Naive B cell (primary cell): Measurements from ENCODE around the gene SLC38A6. TPM values are rescaled to one million over a fixed set of nuclear protein-coding genes. Genes with fewer than 3 reads are reported as not detected.

Source experiments
- polyA plus RNA-seq, 6 donors: library from polyadenylated mRNA; unstranded; fragments of 300-500 nt; fragmentation: Illumina TruSeq; gene quantifications; one replicate each; pipeline ENCODE4 v1.2.3, GENCODE V29; 2021; ENCODE audit warnings: low read depth in 6 of 6

SLC38A6 gene
- polyA plus RNA-seq, 6 donors from 2014 or later = 3.6 to 10.1 (median 7.0) TPM

Other genes starting within 250 kb of the SLC38A6 start
- gene MNAT1, start 246.5 kb upstream of the SLC38A6 start, polyA plus RNA-seq = 10 to 100 TPM; 14.5 to 27.4 (median 22.1) TPM
- 1 to 10 TPM in 5 of 6 donors, not detected in 1; 2.1 to 6.3 (median 4.7) TPM for gene TRMT5, start 166 bp upstream of the SLC38A6 start, polyA plus RNA-seq